Occipital lobe (tissue), 2 donors: ENCODE measurements around the gene MUSTN1. TPM values are rescaled to one million over a fixed set of nuclear protein-coding genes. Genes with fewer than 3 reads are reported as not detected.

Experiments used
- DNase-seq: peaks from one replicate; lab custom pipeline; 2025; lab: John Stamatoyannopoulos, UW
- total RNA-seq: library from RNA; depleted of rRNA; stranded (reverse); fragments of >200 nt; gene quantifications from one replicate; pipeline ENCODE4 v1.2.3, GENCODE V29; 2014

Gene MUSTN1
- total RNA-seq, 1 donor from 2014 or later: not detected

DNA sequence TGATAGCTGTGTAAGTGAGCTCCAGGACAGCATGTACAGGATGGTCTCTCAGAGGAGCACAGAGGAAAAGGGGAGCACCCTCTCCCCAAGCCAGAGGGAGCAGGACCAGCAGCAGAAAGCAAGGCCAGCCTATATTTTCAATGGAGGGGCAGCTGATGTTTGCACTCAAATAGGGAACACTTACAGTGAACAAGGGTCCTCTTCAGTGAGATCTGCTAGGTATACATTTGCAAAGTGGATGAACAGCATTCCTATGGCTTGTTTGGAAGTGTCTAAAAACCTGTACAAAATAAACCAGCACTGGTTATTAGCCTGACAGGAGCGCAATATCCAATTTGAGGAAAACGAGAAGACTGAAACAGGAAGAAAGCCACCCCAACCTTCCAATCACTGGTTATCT is 17.6 kb upstream of the MUSTN1 start:
- no peak for DNase-seq

DNA sequence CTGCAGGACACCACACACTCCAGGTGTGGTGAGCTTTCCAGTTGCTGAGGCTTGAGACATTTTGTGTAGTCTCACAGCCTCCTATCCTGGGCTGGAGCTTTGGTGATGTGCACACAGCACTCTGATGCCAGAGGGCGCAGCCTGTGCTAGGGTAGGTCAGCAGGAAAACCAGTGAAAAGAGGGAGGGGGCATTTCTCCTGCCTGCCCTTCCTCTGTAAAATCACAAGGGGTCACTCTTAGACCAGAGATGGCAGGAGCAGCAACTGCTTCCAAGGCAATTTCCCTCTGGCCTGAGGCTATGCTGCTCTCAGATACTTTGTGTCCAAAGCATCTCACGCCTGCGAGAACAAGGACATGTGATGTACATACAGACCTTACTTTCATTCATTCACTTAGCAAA is 16.5 kb upstream of the MUSTN1 start:
- no peak for DNase-seq

GRCh38 chr3:52849656-52850055 is 14.8 kb upstream of the MUSTN1 start:
- DNase-seq: no peak

- no peak for DNase-seq
Observed at GRCh38 chr3:52848617-52849016, 13.8 kb upstream of the MUSTN1 start.

- DNase-seq: no peak
Observed at GRCh38 chr3:52847726-52848125, 12.9 kb upstream of the MUSTN1 start.

DNA sequence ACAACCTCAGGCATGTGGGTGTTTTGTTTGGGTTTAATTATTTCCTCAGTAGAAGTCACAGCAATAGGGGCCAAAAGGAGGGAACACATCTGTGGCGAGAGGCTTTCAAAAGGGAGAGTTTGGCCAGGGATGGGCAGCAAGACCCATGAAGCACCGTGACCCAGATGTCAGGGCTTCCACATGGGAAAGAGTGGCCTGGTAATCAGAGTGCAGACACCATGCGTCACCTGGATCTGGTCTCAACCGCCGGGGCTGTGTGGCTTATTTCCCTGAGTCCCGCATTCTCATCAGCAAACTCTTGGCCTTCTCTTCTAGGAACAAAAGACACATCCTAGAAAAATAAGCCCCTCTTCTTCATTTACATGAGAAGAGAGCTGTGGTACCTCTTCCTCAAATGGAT is 12.4 kb upstream of the MUSTN1 start:
- DNase-seq: no peak

GRCh38 chr3:52846432-52846965 is 11.7 kb upstream of the MUSTN1 start:
- no peak for DNase-seq

- no peak for DNase-seq
Observed at GRCh38 chr3:52845691-52846431, 11.0 kb upstream of the MUSTN1 start.

DNA sequence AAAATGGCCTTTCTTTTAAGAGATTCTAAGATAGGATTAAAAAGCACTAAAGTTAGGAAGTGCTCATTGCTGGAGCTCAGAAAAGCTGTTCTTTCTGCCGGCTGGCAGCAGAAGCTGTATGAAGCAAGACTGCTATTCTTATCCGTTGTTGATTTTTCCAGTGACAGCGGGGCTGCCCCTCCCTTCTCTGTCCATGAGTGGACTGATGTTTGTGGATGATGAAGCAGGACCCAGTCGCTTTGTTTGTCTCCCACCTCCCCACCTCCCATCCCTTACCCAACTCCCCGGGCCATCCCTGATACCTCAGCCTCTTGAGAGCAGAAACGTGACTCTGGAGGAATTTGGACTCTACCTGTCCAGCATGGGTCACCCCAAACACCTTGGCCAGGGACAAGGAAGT is 10.3 kb upstream of the MUSTN1 start:
- DNase-seq: no peak

GRCh38 chr3:52844290-52844975 is 9.6 kb upstream of the MUSTN1 start:
- DNase-seq: no peak

GRCh38 chr3:52843881-52844280 is 9.1 kb upstream of the MUSTN1 start:
- no peak for DNase-seq

DNA sequence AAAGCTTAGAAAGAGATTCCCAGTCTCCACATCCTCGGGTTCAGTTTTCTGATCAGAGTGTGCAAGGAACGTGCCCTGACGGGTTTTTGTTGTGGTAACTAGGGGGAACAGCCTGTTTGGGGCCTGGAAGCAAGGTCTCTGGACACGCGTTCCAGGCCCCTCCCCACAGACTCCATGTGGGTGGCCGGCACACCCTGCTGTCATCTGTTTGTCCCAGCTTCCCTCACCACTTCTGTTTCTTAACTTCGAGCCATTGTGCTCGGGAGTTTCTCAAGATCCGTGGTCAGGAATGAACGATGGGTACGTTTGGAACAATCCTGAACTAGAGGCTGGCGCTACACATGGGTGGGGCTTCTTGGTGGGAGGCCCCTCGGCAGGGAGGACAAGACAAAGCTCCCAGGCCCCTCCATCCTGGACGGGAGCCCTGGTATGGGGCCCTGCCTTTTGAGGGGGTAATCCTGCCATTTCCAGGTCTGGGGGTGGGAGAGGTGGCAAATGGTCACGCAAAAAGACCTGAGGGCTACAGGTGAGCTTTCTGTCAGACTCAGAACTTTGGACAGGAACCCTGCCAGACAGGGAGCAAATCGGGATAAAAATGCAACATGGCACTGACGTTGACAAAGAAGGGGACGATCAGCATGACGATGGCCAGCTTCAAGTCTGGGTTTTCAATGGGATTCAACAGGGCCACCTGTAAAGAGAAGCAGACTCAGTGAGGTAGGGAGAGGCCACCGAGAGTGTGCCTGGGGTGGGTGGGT is 8.5 kb upstream of the MUSTN1 start:
- DNase-seq: no peak

DNA sequence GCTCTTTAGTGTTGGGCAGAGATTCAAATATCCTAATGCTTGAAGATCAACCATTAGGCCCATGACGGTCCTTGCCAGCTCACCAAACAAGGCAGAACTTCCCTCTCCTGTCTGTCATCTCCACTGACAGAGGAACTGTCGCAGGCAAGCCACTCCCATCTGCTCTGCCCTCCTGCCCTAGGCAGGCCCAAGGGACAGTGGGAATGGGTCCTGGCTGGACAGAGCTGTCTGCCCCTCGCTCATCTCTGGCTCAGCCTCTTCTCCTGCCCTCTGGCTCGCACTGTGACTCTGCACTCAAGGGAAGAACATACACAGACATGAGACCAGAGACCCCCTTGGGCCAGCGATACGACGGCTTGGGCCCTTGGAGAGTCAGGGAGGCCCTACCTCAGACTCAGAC is 7.6 kb upstream of the MUSTN1 start:
- DNase-seq: no peak

GRCh38 chr3:52841981-52842340 is 7.1 kb upstream of the MUSTN1 start:
- no peak for DNase-seq

GRCh38 chr3:52841211-52841980 is 6.6 kb upstream of the MUSTN1 start:
- DNase-seq: no peak

- no peak for DNase-seq
Observed at GRCh38 chr3:52839892-52840545, 5.2 kb upstream of the MUSTN1 start.

GRCh38 chr3:52839268-52839575 is 4.4 kb upstream of the MUSTN1 start:
- no peak for DNase-seq

GRCh38 chr3:52838561-52839267 is 3.9 kb upstream of the MUSTN1 start:
- DNase-seq: no peak

- DNase-seq: no peak
Observed at GRCh38 chr3:52836986-52837385, 2.2 kb upstream of the MUSTN1 start.

GRCh38 chr3:52836471-52836845 is 1.6 kb upstream of the MUSTN1 start:
- DNase-seq: no peak
